GM18505 (cell line): ENCODE results near the gene TMEM120A.

Source experiments
- ATAC-seq: cut with Tn5 transposase; IDR thresholded peaks from one replicate; pipeline ENCODE4 v1.9.1; 2021; ENCODE audit not compliant: unreplicated experiment
- POLR2A ChIP-seq: IDR thresholded peaks from 4 replicates; pipeline ENCODE4 v1.6.1; 2011; ENCODE audit warnings: borderline replicate concordance; ENCODE audit not compliant: insufficient read depth, insufficient read length; ENCODE audit errors: extremely low read depth

The TMEM120A gene

DNA sequence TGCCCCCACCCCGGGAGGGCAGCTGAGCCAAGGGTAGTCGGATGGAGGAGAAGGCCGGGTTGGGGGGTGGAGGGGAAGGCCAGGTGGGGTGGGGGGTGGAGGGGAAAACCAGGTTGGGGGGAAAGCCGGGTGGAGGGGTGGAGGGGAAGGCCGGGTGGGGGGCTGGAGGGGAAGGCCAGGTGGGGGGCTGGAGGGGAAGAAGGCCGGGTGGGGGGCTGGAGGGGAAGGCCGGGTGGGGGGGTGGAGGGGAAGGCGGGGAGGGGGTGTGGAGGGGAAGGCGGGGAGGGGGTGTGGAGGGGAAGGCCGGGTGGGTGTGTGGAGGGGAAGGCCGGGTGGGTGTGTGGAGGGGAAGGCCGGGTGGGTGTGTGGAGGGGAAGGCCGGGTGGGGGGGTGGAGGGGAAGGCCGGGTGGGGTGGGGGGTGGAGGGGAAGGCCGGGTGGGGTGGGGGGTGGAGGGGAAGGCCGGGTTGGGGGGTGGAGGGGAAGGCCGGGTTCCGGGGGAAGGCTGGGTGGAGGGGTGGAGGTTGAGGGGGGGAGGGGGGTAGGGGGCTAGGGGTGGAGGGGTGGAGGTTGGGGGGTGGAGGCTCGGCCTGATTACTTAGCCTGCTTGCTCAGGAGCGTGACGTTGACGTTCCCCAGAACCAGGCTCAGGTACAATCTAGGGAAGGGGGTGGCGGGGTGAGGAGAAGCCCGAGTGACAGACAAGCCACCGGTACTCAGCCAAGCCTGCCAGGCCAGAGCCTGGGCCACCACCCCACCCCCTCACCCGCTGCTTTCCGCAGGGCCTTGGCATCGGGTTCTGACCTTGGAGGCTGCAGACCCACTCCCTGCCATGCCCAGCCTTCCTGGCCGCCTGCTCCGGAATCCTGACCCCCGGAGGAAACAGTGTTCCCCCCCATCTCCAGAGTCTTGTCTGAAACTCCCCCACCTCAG lies 5.6 kb downstream of the TMEM120A start:
- ATAC-seq, result no peak
- TF ChIP-seq POLR2A, result no peak

DNA sequence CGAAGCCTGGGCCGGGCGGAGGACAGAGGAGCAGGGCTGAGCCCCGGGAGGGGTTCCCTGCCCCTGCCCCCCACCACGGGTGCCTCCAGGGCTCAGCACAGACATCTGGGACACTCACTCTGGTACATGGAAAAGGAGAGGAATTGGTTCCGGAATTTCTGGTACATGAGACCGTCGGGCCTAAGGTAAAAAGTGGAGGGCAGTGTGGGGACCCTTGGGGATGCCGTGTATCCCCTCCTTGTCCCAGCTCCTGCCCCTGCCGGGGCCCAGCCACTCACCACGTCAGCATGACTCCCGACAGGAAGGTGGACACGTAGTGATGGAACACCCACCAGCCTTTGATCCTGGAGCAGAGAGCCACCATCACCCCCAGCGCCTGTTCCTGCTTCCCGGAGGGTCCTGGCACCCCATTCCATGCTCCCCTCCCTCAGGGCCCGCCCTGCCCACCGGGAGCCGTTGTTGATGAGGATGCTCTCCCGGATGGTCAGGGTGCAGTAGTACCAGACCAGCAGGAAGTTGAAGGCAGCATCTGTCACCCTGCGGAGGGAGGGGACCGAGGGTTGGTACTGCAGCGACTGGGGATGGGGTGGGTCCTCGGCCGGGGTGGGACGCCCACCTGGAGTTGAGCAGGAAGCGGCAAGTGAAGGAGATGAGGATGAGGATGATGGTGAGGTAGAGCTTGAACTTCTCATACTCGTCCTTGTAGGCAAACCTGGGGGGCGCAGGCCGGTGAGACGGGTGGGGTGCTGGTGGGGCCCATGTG lies 6.4 kb downstream of the TMEM120A start:
- TF ChIP-seq POLR2A, result no peak
- no peak for ATAC-seq

DNA sequence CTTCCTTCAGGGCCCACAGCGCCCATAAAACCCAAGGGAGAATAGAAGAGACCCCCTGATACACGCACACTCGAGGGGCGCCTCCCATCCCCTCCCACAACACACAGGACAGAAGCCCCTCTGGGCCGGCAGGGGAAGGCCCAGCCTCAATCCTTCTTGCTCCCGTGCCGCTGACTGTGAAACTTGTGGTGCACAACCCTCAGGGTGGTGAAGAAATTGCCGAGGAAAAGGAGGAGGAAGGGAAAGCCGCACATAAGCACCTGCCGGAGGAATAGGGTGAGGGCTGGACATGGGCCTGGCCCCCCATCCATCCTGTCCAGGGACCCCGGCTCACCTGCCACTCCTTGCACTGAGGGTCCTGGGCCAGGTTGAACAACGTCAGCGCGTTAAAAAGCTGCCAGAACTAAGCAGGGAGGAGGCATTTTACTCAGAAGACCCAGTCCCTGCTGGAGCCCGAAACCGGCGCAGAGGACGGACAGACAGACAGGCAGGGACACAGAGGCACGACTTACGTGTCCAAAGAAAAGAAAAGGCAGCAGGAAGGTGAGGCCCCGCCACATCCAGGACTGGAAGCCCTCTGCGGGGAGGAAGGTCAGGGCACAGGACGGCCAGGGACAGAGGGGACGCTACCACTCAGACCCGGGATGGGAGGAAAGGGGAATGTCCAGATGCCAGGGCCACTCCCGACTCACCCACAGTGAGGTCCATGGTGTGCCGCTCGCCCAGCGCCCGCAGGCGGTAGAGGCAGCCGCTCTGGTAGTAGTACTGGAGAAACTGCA lies 7.2 kb downstream of the TMEM120A start:
- no peak for ATAC-seq
- no peak for TF ChIP-seq POLR2A

DNA sequence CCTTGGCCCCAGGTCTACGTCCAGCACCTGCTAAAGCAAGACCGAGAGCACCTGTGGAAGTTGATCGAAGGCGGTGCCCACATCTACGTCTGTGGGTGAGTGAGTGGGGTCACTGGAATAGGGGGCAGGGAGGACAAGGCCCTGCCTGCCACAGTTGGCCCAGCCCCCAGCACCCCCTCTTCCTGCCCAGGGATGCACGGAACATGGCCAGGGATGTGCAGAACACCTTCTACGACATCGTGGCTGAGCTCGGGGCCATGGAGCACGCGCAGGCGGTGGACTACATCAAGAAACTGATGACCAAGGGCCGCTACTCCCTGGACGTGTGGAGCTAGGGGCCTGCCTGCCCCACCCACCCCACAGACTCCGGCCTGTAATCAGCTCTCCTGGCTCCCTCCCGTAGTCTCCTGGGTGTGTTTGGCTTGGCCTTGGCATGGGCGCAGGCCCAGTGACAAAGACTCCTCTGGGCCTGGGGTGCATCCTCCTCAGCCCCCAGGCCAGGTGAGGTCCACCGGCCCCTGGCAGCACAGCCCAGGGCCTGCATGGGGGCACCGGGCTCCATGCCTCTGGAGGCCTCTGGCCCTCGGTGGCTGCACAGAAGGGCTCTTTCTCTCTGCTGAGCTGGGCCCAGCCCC lies 8.1 kb downstream of the TMEM120A start:
- ATAC-seq, result no peak
- TF ChIP-seq POLR2A, result no peak

DNA sequence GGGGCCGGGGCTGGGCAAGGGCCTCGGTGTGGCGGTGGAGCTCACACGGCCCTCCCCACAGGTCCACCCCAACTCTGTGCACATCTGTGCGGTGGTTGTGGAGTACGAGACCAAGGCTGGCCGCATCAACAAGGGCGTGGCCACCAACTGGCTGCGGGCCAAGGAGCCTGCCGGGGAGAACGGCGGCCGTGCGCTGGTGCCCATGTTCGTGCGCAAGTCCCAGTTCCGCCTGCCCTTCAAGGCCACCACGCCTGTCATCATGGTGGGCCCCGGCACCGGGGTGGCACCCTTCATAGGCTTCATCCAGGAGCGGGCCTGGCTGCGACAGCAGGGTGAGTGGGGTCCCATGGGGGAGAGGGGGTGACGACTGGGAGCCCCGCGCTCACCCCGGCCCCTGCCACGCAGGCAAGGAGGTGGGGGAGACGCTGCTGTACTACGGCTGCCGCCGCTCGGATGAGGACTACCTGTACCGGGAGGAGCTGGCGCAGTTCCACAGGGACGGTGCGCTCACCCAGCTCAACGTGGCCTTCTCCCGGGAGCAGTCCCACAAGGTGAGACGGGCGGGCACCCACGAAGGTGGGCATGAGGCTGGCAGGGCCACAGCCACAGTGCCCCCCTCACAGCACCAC lies 8.8 kb downstream of the TMEM120A start:
- no peak for TF ChIP-seq POLR2A
- ATAC-seq, result no peak

DNA sequence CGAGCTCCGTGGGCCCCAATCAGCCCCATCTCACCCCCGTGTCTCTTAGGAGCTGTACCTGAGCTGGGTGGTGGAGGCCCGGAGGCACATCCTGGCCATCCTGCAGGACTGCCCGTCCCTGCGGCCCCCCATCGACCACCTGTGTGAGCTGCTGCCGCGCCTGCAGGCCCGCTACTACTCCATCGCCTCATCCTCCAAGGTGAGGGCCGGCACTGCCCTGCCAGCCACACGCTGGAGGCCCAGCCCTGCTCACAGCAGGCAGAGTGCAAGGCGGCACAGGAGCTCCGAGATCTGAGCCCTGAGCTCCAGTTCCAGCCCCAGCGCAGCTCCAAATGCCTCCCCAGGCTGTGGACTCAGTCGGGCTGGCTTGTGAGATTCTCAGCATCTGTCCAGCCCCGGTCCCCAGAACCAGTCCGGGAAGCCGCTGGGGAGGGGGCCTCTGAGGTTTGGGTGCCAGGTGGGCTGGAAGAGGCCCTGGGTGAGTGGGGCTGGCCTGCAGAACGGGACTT lies 9.3 kb downstream of the TMEM120A start:
- no peak for TF ChIP-seq POLR2A
- no peak for ATAC-seq

DNA sequence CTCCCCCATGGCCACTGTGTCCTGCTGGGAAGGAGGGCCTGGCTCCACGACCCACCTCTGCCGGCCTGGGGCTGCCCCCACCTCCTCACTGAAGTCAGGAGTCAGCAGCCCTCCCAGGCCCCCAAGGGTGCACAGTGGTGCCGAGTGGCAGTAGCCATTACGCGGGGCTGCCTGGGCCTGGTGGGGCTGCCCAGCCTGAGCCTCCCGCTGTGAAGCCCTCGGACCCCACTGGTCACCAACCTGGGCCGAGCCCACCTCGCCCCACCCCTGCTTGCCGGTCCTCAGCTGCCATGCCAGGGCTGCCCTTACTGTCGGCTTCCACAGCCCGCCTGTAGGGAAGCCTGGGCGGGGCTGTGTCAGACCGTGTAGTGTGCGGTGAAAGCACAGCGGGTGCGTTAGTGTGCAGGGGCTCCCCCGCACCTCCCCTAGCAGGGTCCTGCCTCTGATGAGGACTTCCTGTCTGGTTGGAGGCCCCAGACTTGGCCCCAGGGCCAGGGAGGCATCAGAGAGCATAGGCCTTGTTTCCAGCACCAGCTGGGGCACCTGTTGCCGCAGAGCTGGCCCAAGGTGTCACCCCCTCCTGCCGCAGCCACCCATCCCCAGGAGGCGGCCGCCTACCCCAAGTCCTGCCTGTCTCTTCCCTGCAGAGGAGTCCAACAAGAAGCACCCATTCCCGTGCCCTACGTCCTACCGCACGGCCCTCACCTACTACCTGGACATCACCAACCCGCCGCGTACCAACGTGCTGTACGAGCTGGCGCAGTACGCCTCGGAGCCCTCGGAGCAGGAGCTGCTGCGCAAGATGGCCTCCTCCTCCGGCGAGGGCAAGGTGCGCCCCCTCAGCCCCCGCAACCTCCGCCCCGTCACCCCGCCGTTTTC lies 10.0 kb downstream of the TMEM120A start:
- no peak for ATAC-seq
- TF ChIP-seq POLR2A, result no peak

DNA sequence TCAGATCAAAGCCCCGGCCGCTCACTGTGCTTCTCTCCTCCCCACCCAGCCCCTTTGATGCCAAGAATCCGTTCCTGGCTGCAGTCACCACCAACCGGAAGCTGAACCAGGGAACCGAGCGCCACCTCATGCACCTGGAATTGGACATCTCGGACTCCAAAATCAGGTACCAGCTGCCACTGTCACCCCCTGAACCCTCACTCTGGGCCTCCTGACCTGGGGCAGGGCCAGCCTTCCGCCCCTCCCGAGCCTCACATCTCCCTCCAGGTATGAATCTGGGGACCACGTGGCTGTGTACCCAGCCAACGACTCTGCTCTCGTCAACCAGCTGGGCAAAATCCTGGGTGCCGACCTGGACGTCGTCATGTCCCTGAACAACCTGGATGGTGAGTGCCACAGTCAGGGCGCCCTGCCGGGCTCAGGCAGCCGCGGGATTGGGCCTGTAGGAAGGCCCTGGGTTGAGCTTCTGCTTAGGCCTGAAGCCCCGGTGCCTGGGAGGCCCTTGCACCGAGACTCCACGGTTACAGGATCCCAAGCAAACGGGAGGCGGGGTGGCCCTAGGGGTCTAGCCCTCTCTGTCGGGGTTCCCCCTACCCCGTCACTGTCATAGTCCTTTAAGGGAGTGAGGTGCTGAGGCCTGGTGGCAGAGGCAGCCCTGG lies 10.8 kb downstream of the TMEM120A start:
- peak; percentile 20 for TF ChIP-seq POLR2A
- ATAC-seq, result no peak

DNA sequence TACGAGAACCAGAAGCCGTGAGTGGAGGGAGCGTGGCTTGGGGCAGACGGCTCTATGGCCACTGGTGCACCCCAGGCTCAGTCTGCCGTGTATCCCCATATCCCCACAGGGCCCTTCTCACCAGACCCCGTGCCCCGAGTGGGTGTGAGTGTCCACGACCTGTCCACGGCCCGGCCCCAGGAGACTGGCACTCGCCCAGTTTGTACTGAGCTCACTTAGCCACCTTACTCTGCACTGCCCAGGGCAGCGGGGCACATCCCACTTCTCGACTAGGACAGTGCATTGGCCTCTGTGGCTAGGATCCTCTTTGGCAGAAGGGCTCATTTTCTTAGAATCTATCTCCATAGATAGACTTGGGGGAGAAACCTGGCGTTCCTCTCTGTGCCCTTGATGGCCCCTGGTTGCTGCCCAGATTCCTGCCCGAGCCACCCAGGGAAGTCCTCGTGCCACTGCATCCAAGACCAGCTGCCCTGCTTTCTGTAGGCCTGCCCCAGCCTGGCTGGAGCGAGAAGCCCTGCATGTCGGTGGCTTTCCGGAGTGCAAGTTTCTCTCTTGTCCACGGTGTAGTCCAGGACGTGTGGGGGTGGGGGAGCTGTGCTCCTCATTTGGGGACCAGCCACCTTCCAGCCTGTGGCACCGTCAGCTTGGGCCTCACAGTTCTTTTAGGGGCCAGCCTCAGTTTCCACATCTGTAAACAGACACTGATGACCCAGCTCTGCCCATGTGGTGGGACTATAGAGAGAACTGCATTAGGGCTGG lies 11.9 kb downstream of the TMEM120A start:
- ATAC-seq, result no peak

More for the DNA sequence above, 11.9 kb downstream of the TMEM120A start:
- no peak for TF ChIP-seq POLR2A
